Astrocyte (in vitro differentiated cells and primary cell): ENCODE measurements around the gene SMIM41. TPM values are rescaled to one million over a fixed set of nuclear protein-coding genes. Genes with fewer than 3 reads are reported as not detected.

Experiments used
- DNase-seq: peaks from one replicate; pipeline ENCODE4 v3.0.0-alpha.2; 2010; ENCODE audit warnings: low read depth
- FAIRE-seq: peaks from 2 replicates; lab custom pipeline; 2011; peaks lifted over from hg19 to GRCh38; lab: Jason Lieb, UNC
- H2AFZ ChIP-seq: 2 replicates; pipeline ENCODE4 v1.6.0; 2012; ENCODE audit warnings: low read depth, low read length, inconsistent platforms
- H3K27ac ChIP-seq: 2 replicates; pipeline ENCODE4 v1.5.1; 2011; ENCODE audit warnings: low read depth, low read length, inconsistent platforms
- H3K27me3 ChIP-seq: 2 replicates; pipeline ENCODE4 v1.6.0; 2011; ENCODE audit warnings: low read length, inconsistent platforms; ENCODE audit not compliant: insufficient read depth
- H3K36me3 ChIP-seq: 2 replicates; pipeline ENCODE4 v1.5.1; 2011; ENCODE audit warnings: low read length, inconsistent platforms; ENCODE audit not compliant: insufficient read depth
- H3K4me1 ChIP-seq: 2 replicates; pipeline ENCODE4 v1.5.1; 2011; ENCODE audit warnings: low read length, inconsistent platforms; ENCODE audit not compliant: insufficient read depth
- H3K4me2 ChIP-seq: 2 replicates; pipeline ENCODE4 v1.6.0; 2012; ENCODE audit warnings: low read length, inconsistent platforms
- H3K4me3 ChIP-seq: 2 replicates; pipeline ENCODE4 v1.5.1; 2011; ENCODE audit warnings: low read depth, mild to moderate bottlenecking, low read length, inconsistent platforms; ENCODE audit not compliant: insufficient read depth
- H3K79me2 ChIP-seq: 2 replicates; pipeline ENCODE4 v1.6.0; 2012; ENCODE audit warnings: mild to moderate bottlenecking, low read length, inconsistent platforms; ENCODE audit not compliant: insufficient read depth
- H3K9ac ChIP-seq: 2 replicates; pipeline ENCODE4 v1.6.0; 2012; ENCODE audit warnings: mild to moderate bottlenecking, low read length, inconsistent platforms
- H3K9me3 ChIP-seq: 2 replicates; pipeline ENCODE4 v1.5.1; 2012; ENCODE audit warnings: low read depth, mild to moderate bottlenecking, low read length, inconsistent platforms; ENCODE audit not compliant: insufficient read depth
- H4K20me1 ChIP-seq: 2 replicates; pipeline ENCODE4 v1.6.0; 2012; ENCODE audit warnings: low read length, inconsistent platforms; ENCODE audit not compliant: insufficient read depth
- H3K27ac Mint-ChIP-seq: one replicate; pipeline ENCODE4 v1.8.0; 2021; ENCODE audit warnings: mild to moderate bottlenecking, mixed read lengths; ENCODE audit not compliant: unreplicated experiment
- H3K27me3 Mint-ChIP-seq: one replicate; pipeline ENCODE4 v1.8.0; 2021; ENCODE audit warnings: low read depth, mixed read lengths; ENCODE audit not compliant: unreplicated experiment
- H3K36me3 Mint-ChIP-seq: one replicate; pipeline ENCODE4 v1.8.0; 2021; ENCODE audit warnings: low read depth, mixed read lengths; ENCODE audit not compliant: unreplicated experiment
- H3K4me1 Mint-ChIP-seq: one replicate; pipeline ENCODE4 v1.8.0; 2021; ENCODE audit warnings: low read depth, mixed read lengths; ENCODE audit not compliant: unreplicated experiment
- H3K4me3 Mint-ChIP-seq: one replicate; pipeline ENCODE4 v1.8.0; 2021; ENCODE audit warnings: mild to moderate bottlenecking, moderate library complexity, mixed read lengths; ENCODE audit not compliant: unreplicated experiment
- H3K9me3 Mint-ChIP-seq: one replicate; pipeline ENCODE4 v1.8.0; 2021; ENCODE audit warnings: mild to moderate bottlenecking, mixed read lengths; ENCODE audit not compliant: unreplicated experiment
- CTCF ChIP-seq: IDR thresholded peaks from 2 replicates; pipeline ENCODE4 v1.5.1; 2011; ENCODE audit warnings: low read depth, mild to moderate bottlenecking, inconsistent platforms, low read length, moderate library complexity; ENCODE audit not compliant: insufficient read depth
- EZH2 ChIP-seq: IDR thresholded peaks from 2 replicates; pipeline ENCODE4 v1.6.1; 2012; ENCODE audit warnings: mild to moderate bottlenecking, low read length, inconsistent platforms; ENCODE audit not compliant: insufficient read depth
- total RNA-seq: library from RNA; stranded (reverse); gene quantifications from 2 replicates; pipeline ENCODE4 v1.2.1, GENCODE V29; 2021

The SMIM41 gene
- total RNA-seq, 1 donor from 2014 or later = 0.18 TPM

DNA sequence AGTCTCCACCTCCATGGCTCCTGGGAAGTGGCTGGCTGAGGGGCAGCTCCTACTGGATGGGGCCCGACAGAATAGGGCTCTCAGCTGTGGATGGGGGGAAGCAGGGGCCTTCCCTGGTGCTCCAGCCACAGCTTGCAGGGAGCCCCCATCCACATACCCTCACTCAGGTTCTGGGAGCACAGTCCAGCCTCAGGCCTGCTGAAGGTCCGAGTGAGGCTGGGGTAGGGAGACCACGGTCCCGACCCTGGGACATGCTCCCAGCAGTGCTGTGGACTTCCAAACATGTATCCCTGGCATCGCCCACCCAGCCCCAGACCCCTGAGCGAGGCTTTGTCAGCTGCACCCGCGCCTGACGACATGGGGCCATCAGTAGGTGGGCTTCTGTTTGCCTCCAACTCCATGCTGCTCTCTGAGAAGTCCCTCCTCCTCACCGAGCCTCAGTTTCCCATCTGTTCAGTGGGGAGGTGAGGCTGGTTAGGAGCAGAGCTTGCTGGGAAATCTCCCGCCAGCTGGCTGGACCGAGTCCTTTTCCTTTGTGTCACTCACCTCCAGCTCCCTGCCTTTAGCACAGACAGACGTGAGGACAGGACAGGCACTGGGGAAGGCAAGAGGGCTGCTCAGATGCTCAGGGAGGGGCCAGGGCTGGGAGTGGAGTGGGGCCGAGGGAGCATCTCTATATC lies 18.9 kb upstream of the SMIM41 start:
- Histone ChIP-seq H3K27me3 (no peaks in the 10 kb centered on the region), H3K9ac (no peak overlapping the region), H3K4me2 (no peak overlapping the region), H3K4me1 (peaks cover 13% of the 10 kb centered on the region), H3K27ac (no peak overlapping the region), H3K4me3 (no peak overlapping the region), H3K79me2 (no peaks in the 10 kb centered on the region), H2AFZ (no peak overlapping the region), H3K36me3 (no peaks in the 10 kb centered on the region), H3K9me3 (no peaks in the 10 kb centered on the region), H4K20me1 (peaks cover 6% of the 10 kb centered on the region)
- no peak overlapping the region for H3K27ac Mint-ChIP-seq
- H3K4me1 Mint-ChIP-seq = no peaks in the 10 kb centered on the region
- FAIRE-seq = no peak
- DNase-seq = peak; percentile 40
- H3K4me3 Mint-ChIP-seq = no peak overlapping the region
- no peaks in the 10 kb centered on the region for H3K36me3 Mint-ChIP-seq
- no peaks in the 10 kb centered on the region for H3K9me3 Mint-ChIP-seq
- TF ChIP-seq CTCF (no peak), EZH2 (no peak)
- H3K27me3 Mint-ChIP-seq = peaks cover 16% of the 10 kb centered on the region

DNA sequence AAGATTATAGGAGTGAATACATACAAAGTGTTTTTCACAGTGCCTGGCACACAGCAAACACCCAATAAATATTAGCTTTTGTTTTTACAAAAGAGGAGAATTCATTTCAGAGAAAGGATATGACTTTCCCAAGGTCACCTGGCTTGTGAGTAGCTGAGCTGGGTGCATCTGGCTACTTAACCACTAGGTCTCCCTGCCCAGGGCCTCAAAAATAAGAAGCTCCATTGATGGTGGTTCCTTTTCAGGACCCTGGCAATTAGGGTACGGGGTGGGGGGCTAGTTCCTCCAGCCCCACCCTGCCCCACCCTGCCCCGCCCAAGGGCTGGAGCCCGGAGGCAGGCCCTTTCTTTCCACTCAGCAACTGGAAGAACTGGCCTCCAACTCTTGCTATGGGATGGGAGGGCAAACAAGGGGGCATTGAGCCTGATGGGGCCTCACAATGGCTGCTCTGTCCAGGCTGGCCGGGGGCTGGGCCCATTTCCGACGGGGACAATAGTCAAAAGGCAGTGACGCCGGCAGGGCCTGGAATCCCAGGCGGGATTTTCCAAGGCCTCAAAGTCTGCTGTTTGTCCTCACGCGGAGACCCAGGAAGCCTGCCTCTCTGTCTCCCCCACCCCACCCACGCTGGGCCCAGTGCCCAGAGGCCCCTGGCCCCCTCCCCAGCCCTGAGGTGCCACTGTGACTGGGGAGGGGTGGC lies 17.9 kb upstream of the SMIM41 start:
- H3K27me3 Mint-ChIP-seq = peaks cover 19% of the 10 kb centered on the region
- peaks cover 6% of the 10 kb centered on the region for H4K20me1 ChIP-seq
- no peaks in the 10 kb centered on the region for H3K9me3 ChIP-seq
- no peak overlapping the region for H3K9ac ChIP-seq
- TF ChIP-seq CTCF (no peak), EZH2 (no peak)
- no peak overlapping the region for H3K4me3 ChIP-seq
- H3K4me1 ChIP-seq = peaks cover 13% of the 10 kb centered on the region
- no peaks in the 10 kb centered on the region for H3K36me3 ChIP-seq
- H3K27ac ChIP-seq = no peak overlapping the region
- H3K27ac Mint-ChIP-seq = no peak overlapping the region
- no peaks in the 10 kb centered on the region for H3K4me1 Mint-ChIP-seq
- no peaks in the 10 kb centered on the region for H3K9me3 Mint-ChIP-seq
- H3K4me3 Mint-ChIP-seq = no peak overlapping the region
- H3K79me2 ChIP-seq = no peaks in the 10 kb centered on the region
- H3K27me3 ChIP-seq = no peaks in the 10 kb centered on the region
- no peak overlapping the region for H2AFZ ChIP-seq
- H3K4me2 ChIP-seq = no peak overlapping the region
- no peaks in the 10 kb centered on the region for H3K36me3 Mint-ChIP-seq
- no peak for DNase-seq
- no peak for FAIRE-seq
